GM18861 (cell line): ENCODE measurements around the gene NLRP10.

ENCODE experiments used
- ATAC-seq: cut with Tn5 transposase; IDR thresholded peaks from one replicate; pipeline ENCODE4 v1.9.1; 2021; ENCODE audit not compliant: unreplicated experiment

NLRP10 gene

GRCh38 chr11:7974668-7975067, 9.4 kb upstream of the NLRP10 start:
- no peak for ATAC-seq

GRCh38 chr11:7973011-7973410, 7.8 kb upstream of the NLRP10 start:
- no peak for ATAC-seq

DNA sequence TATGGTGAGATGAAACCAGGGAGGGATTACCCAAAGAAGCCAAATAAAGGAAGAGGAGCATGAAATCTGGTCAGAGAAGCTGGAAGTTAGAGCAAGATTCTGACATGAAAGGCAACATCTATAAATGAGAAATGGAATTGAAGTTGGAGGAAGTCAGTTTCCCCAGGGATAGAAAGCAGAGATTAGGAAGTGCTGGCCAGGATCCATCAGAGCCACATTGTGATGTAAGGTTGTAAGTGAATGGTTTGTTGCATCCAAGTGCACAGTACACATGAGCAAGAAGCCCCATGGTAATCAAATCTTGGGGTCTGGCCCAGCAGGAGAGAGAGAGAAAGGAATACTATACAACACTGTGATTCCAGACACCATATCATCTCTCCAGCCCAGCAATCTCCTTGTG, 6.6 kb upstream of the NLRP10 start:
- ATAC-seq = no peak

- no peak for ATAC-seq
These were observed 4.8 kb upstream of the NLRP10 start for GRCh38 chr11:7969756-7970646.

- no peak for ATAC-seq
These were observed 3.4 kb upstream of the NLRP10 start for GRCh38 chr11:7968686-7969085.

- no peak for ATAC-seq
These were observed 2.6 kb upstream of the NLRP10 start for GRCh38 chr11:7967826-7968225.

DNA sequence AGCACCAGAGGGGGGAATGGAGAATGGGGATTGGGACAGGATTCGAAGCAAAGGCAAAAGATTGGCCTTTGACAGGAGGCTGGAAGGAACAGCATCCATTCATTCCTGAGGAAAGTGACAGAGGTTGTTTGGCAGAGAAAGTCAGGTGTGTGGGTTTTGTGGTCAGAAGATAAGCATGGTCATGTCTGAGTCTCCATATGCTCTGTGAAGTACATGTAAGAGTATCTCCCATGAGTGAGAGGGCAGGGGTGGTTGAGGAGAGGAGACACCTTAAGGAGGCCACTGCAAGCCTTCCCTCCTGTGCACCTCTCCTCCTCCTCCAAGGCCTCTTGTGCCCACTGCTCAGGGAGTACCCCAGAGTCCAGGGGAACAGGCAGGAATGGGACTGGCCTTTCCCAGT, 1.9 kb upstream of the NLRP10 start:
- ATAC-seq = no peak

GRCh38 chr11:7964873-7965272, 374 bp downstream of the NLRP10 start:
- ATAC-seq = no peak

GRCh38 chr11:7964261-7964660, 986 bp downstream of the NLRP10 start:
- no peak for ATAC-seq

DNA sequence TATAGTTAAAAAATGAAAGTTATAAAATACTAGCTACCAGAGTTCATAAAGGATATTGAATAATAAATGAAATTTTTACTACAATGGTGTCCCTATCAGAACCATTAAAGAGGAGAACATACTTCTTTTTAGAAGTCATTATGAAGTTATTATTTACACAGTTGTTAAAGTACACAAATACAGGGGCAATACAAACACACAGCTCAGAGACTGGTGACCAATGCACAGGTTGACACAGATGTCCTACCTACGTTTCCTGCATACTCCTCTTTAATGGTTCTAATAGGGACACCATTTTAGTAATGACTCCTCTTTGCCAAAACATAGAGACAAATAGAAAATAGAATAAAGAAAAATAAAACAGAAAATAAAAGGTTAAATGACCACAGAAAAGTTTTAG, 10.1 kb downstream of the NLRP10 start:
- no peak for ATAC-seq

GRCh38 chr11:7949934-7950333, 15.3 kb downstream of the NLRP10 start:
- ATAC-seq = no peak

- no peak for ATAC-seq
These were observed 21.1 kb downstream of the NLRP10 start for GRCh38 chr11:7944123-7944522.

DNA sequence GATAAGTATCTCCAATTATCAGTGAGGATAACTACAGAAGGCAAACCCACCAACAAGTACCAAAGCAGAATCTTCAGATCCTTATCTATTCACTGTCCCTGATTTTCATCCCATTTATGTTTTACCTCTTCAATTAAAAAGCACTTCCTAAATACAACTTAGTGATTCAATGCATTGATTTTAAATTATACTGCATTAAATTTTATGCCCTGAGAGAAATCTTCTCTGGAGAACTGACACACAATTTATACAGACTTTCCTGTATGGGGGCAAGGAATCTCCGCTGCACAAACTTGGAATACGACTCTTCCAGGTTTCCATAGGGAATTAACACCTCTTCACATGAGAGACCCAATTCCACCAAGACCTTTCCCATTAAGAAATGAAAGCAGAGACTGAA, 23.6 kb downstream of the NLRP10 start, which contains the start of gene OR10A3:
Gene OR10A3 (minus strand): TSS at position 101 of the 400 bp plus-strand sequence. CDS start 2,188 bp downstream, outside the sequence.
- ATAC-seq = no peak

DNA sequence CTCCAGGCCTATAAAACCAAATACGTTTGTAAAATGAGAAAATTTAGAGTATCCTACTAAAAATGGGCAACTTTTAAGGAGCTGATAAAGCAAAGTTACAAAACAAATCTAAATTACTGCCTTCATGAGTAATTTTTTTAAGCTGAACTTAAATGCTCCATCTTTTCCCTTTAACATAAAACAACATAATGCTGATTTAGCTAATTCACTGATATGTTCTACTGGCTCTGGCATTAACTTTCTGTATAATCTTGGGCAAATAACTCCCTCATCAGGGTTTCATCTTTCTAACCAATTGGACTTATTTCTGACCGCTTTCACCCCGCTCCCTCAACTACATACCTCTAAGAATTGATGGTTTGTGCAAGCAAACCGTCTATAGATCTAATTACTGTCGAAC, 24.1 kb downstream of the NLRP10 start:
- no peak for ATAC-seq

DNA sequence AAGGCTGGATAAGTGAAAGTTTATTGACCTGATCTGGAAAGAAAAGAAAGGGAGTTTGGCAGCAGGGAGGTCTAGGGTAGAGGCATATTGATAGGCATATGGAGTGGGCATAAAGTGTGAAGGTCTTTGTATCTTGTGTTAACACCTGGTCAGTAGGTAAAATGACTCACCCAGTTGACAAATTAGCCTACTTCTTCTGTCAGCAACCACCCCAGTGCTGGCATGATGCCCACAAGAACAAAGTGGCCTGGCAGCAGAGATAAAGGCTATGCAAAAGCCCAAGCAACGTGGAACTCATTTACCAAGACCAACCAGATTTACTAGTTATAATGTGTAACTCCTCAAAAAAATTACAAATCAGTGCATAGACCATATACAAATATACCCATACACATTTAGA, 28.6 kb downstream of the NLRP10 start:
- ATAC-seq = no peak

- ATAC-seq = no peak
These were observed 34.1 kb downstream of the NLRP10 start, which contains the start of gene OR10A6 for GRCh38 chr11:7931168-7931567. OR10A6 (minus strand) TSS chr11:7931268; CDS start chr11:7928662, 2,606 bp downstream.

DNA sequence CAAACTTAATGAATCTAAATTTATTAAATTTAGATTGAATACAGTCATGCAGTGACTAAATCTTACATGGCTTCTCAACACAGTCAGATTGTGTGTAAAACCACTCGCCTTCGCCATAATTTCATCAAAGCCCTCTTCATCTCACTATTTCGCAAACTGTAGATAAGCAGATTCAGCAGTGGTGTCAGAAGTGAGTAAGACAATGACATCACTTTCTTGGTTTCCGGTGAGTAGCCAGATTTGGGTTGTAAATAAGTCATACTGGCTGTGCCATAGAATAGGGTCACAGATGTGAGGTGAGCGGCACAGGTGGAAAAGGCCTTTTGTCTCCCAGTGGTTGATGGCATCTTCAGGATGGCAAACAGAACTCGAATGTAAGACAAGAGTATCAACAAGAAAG, 37.6 kb downstream of the NLRP10 start:
- no peak for ATAC-seq

GRCh38 chr11:7924536-7924935, 40.7 kb downstream of the NLRP10 start:
- no peak for ATAC-seq

- ATAC-seq = no peak
These were observed 47.1 kb downstream of the NLRP10 start for GRCh38 chr11:7918141-7918540.
